Pancreas (tissue), 10 donors: ENCODE results near the gene GGN. TPM values are rescaled to one million over a fixed set of nuclear protein-coding genes. Genes with fewer than 3 reads are reported as not detected.
"Not testable (repeated sequence)": the region's sequence is repeated elsewhere in the genome, so short reads cannot be mapped to it uniquely, and the experiment has no call there.

Source experiments
- ATAC-seq, 4 donors: fragments of 200-7000 bp; cut with Tn5 transposase; one replicate each; pipeline versions ENCODE4 v1.8.0 to v1.9.1; 2020; ENCODE audit warnings: mild to moderate bottlenecking in 4 of 4, moderate library complexity in 4 of 4
- DNase-seq, 6 donors: peaks; one replicate each; pipeline ENCODE4 v3.0.0-alpha.2; 2020
- FAIRE-seq: peaks from 2 replicates; lab custom pipeline; 2012; peaks lifted over from hg19 to GRCh38; lab: Jason Lieb, UNC
- H3K27ac ChIP-seq, 4 donors: fragments of 200-600 bp; sonication (generic); 1 replicate in 3 of 4; 2 replicates in 1 of 4; pipeline versions ENCODE4 v1.5.0 to v1.8.0; 2020
- H3K27me3 ChIP-seq, 4 donors: fragments of 200-600 bp; one replicate each; pipeline ENCODE4 v1.8.0; 2021
- H3K36me3 ChIP-seq, 3 donors: fragments of 200-600 bp; sonication (generic) in 1 of 3; one replicate each; pipeline versions ENCODE4 v1.5.0 to v1.8.0; 2020 to 2021
- H3K4me1 ChIP-seq, 3 donors: fragments of 200-600 bp; one replicate each; pipeline ENCODE4 v1.8.0; 2021
- H3K4me3 ChIP-seq, 4 donors: fragments of 200-600 bp; sonication (generic) in 2 of 4; one replicate each; pipeline versions ENCODE4 v1.5.0 to v1.8.0; 2020 to 2021
- H3K9me3 ChIP-seq, 4 donors: fragments of 200-600 bp; one replicate each; pipeline ENCODE4 v1.8.0; 2021
- CTCF ChIP-seq, 4 donors: fragments of 200-600 bp; sonication (generic) in 3 of 4; IDR thresholded peaks; one replicate each; pipeline versions ENCODE4 v1.5.0 to v1.8.0; 2021; ENCODE audit warnings: antibody characterized with exemption in 4 of 4
- WGBS, 2 donors: extraction: QIAGEN DNeasy Blood & Tissue Kit; methylation state at CpG; one replicate each; pipeline ENCODE4 v1.1.7; 2013; 5-methylcytosine and 5-hydroxymethylcytosine counted together
- intact Hi-C, 3 donors: fragments of 100-400 bp; cut with DNase I; formaldehyde crosslinking; loops; one replicate each; pipeline versions ENCODE4 v1.11.1 to v1.14.2; 2022
- polyA plus RNA-seq, 2 donors: library from polyadenylated mRNA; stranded (reverse); fragments of 200-250 nt; gene quantifications; one replicate each; pipeline ENCODE4 v1.2.3, GENCODE V29; 2013
- total RNA-seq, 6 donors: library from RNA; stranded (reverse); fragmentation: NEBNext Ultra II Directional in 4 of 6; extraction: Animal tissue kit (Norgen Biotek cat#: 25700) in 4 of 6; gene quantifications; one replicate each; pipeline versions ENCODE4 v1.2.1 to v1.2.4, GENCODE V29; 2021 to 2023
- donor health status: healthy with polysubstance abuse.
- donor health status: DM: no; HTN: no; CAD: no; lungs with moderate emphysema.
- donor health status: DM: no; HTN: no; CAD: no.
- donor health status: control.
- donor health status: control.
- donor health status: Bipolar disorder and iron deficiency.
- donor health status: DM: yes; HTN: yes; CAD: no.
- donor health status: DM: no; HTN: no; CAD: no.
- donor health status: DM: no; HTN: no; CAD: no.
- donor health status: DM: yes; HTN: yes; CAD: no.

GGN gene
- total and polyA plus RNA-seq, 8 donors: 0.23 to 2.2 (median 0.29) TPM; not detected in 2

GRCh38 chr19:38417544-38418506, 30.0 kb upstream of the GGN start:
- FAIRE-seq (no peak), DNase-seq (peak in 4 of 6 donors; percentile 26 to 56 (median 53)), ATAC-seq (peak; percentile 68 to 88 (median 83))
- intact Hi-C loops: no loop called here
- no peaks in the 10 kb centered on the region for H3K36me3 ChIP-seq
- H3K4me1 ChIP-seq: no peaks in the 10 kb centered on the region
- 6 to 8% methylated on average over 43 to 49 of the region's 49 CpGs for WGBS, 2 donors
- H3K27me3 ChIP-seq: no peaks in the 10 kb centered on the region
- no peak for TF ChIP-seq CTCF (IDR thresholded peaks at IDR 0.05)
- H3K27ac ChIP-seq: no peak overlapping the region
- H3K4me3 ChIP-seq: peak overlapping the region in 2 of 4 donors; percentile 30 to 37
- no peaks in the 10 kb centered on the region for H3K9me3 ChIP-seq

GRCh38 chr19:38417146-38417543, 29.3 kb upstream of the GGN start:
- Histone ChIP-seq H3K4me3 (no peak overlapping the region), H3K36me3 (no peaks in the 10 kb centered on the region), H3K27me3 (no peaks in the 10 kb centered on the region), H3K27ac (no peak overlapping the region), H3K4me1 (no peaks in the 10 kb centered on the region), H3K9me3 (no peaks in the 10 kb centered on the region)
- FAIRE-seq: no peak
- no peak for TF ChIP-seq CTCF (IDR thresholded peaks at IDR 0.05)
- no peak for ATAC-seq
- intact Hi-C loops: no loop called here
- WGBS, 2 donors: 84 to 88% methylated on average over 8 of the region's 8 CpGs
- no peak for DNase-seq

- H3K4me3 ChIP-seq: no peak overlapping the region
- no peak for FAIRE-seq
- DNase-seq: no peak
- WGBS, 2 donors: 80 to 83% methylated on average over 6 of the region's 6 CpGs
- ATAC-seq: no peak
- no peaks in the 10 kb centered on the region for H3K9me3 ChIP-seq
- H3K36me3 ChIP-seq: no peaks in the 10 kb centered on the region
- intact Hi-C loops: no loop called here
- H3K4me1 ChIP-seq: no peaks in the 10 kb centered on the region
- H3K27ac ChIP-seq: no peak overlapping the region
- TF ChIP-seq CTCF (IDR thresholded peaks at IDR 0.05): no peak
- H3K27me3 ChIP-seq: no peaks in the 10 kb centered on the region
Measured at GRCh38 chr19:38413416-38413815, 25.6 kb upstream of the GGN start.

GRCh38 chr19:38412961-38413360, 25.1 kb upstream of the GGN start:
- ATAC-seq (no peak), FAIRE-seq (no peak), DNase-seq (peak in 1 of 6 donors; percentile 53)
- no peak overlapping the region for H3K27ac ChIP-seq
- H3K4me1 ChIP-seq: no peaks in the 10 kb centered on the region
- no peaks in the 10 kb centered on the region for H3K36me3 ChIP-seq
- H3K9me3 ChIP-seq: no peaks in the 10 kb centered on the region
- intact Hi-C loops: no loop called here
- no peaks in the 10 kb centered on the region for H3K27me3 ChIP-seq
- WGBS, 2 donors: 65 to 71% methylated on average over 11 of the region's 11 CpGs
- no peak overlapping the region for H3K4me3 ChIP-seq
- TF ChIP-seq CTCF (IDR thresholded peaks at IDR 0.05): no peak

- Histone ChIP-seq H3K9me3 (no peaks in the 10 kb centered on the region), H3K4me3 (no peak overlapping the region), H3K36me3 (no peaks in the 10 kb centered on the region), H3K27me3 (no peaks in the 10 kb centered on the region), H3K27ac (no peak overlapping the region), H3K4me1 (no peaks in the 10 kb centered on the region)
- FAIRE-seq (no peak), DNase-seq (no peak), ATAC-seq (no peak)
- TF ChIP-seq CTCF (IDR thresholded peaks at IDR 0.05): no peak
- intact Hi-C loops: no loop called here
- WGBS, 2 donors: 84 to 88% methylated on average over 8 of the region's 8 CpGs
Measured at GRCh38 chr19:38412491-38412890, 24.7 kb upstream of the GGN start.

GRCh38 chr19:38411898-38412297, 24.1 kb upstream of the GGN start:
- intact Hi-C loops, FAIRE-seq, H3K27me3 ChIP-seq, ATAC-seq, DNase-seq, H3K4me1 ChIP-seq, H3K9me3 ChIP-seq, H3K36me3 ChIP-seq, H3K4me3 ChIP-seq, H3K27ac ChIP-seq: not testable (repeated sequence)
- 67 to 71% methylated on average over 5 of the region's 5 CpGs for WGBS, 2 donors
